Frontal cortex (tissue), 4 donors: ENCODE results near the gene TBCD. TPM values are rescaled to one million over a fixed set of nuclear protein-coding genes. Genes with fewer than 3 reads are reported as not detected.

ENCODE experiments used
- DNase-seq, 2 donors: peaks; one replicate each; pipeline ENCODE4 v3.0.0; 2012; ENCODE audit warnings: low spot score in 2 of 2
- FAIRE-seq: peaks from 2 replicates; lab custom pipeline; 2012; peaks lifted over from hg19 to GRCh38; lab: Jason Lieb, UNC
- total RNA-seq: library from RNA; depleted of rRNA; stranded (reverse); fragments of >200 nt; gene quantifications from one replicate; pipeline ENCODE4 v1.2.3, GENCODE V29; 2014
- donor health status: control.
- donor health status: control.
- donor health status: control.

TBCD gene
- total RNA-seq, 1 donor from 2014 or later: 73.8 TPM

DNA sequence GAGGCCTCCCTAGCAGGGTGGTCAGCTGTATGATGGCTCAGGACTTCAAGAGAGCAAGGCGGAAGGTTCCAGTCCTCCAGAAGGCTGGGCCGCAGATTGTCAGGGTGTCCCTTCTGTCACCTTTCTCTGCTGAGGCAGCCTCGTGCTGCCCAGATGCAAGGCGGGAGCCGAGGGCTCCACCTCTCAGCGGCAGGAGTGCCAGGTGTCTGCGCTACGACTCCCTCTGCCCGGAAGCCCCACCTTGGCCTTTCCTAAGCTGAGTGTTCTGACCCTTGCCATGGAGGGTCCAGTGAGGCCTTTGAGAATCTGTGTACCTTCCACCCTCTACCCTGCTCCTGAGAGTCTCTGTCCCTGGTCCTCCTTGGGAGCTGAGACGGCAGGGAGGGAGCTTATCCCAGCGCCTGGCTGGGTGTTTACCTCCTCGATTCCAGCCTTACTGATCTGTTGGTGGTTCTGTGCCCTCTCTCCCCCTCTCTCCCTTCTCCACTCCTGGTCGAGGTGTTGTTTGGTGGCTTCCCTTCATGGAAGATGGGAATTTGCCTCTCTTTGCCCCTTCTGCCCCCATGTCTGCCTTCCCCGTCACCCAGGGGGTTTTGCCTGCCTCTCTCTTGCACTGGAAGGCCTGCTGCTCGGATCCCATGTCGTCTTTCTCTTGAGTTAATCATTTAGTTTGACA lies 90.2 kb downstream of the TBCD start:
- no peak for FAIRE-seq
- no peak for DNase-seq

DNA sequence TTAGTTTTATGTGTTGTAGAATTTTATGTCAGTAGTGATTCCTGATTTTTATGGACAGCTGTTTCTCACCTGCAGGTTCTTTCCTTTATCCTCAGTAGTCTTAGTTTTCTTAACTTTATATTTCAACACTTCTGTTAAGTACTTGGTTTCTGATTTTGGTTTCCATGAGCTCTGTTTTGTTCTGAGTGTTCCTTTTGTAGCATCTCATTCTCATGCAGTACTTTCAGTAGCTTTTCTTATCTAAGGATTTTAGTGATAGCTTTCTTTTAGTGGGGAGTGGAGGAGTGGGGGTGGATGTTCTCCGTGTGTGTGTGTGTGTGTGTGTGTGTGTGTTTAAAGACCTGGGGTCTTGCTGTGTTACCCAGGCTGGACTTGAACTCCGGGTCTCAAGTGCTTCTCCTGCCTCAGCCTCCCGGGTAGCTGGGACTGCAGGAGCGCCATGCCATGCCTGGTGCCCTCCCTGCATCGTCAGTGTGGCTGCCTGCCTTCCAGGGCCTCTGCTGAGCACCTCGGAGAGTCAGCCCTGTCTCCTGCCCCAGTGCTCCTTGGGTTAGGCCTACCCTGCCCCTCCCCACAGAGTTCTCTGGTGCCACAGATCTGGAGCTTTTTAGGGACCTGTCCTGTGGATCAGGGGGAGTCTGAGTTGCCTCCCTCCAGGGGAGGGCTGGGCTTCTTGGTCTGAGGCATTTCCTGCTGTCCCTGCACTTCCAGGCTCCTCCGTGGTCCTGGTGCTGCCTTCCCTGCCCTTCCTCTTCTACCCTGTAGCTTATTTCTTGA lies 92.2 kb downstream of the TBCD start:
- DNase-seq: no peak
- FAIRE-seq: no peak

DNA sequence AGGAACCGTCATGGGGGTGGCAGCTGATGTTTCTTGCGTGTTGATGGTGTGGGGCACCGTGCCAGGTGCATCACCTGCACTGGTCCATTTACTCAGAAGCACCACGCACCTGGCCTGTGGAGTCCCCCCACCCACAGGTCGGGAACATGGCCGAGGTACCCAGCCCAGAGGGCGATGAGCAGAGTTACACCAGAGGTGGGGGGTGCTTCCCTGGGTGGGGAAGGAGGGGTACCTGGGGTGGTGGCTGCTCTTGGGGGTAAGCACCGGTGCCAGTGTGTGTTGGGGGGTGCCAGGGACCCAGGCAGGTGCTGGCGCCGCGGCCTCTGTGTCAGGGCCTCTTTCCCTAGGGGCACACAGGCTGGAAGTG lies 92.9 kb downstream of the TBCD start:
- DNase-seq: no peak

DNA sequence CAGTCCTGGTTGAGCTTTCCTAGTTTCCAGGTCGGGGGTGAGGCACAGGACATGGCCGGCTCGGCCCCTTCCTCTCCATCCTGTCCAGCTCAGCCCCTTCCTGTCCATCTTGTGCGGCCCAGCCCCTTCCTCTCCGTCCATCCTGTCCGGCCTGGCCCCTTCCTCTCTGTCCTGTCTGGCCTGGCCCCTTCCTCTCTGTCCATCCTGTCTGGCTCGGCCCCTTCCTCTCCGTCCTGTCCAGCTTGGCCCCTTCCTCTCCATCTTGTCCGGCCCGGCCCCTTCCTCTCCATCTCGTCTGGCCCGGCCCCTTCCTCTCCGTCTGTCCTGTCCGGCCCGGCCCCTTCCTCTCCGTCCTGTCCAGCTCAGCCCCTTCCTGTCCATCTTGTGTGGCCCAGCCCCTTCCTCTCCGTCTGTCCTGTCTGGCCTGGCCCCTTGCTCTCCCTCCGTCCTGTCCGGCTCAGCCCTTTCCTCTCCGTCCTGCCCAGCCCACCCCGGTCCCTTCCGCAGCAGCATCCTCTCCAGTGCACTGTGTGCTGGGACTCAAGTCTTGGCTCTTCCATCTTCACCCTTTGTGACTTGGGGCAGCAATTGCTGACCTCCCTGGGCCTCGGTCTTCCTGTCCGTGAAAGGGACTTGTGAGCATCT lies 93.4 kb downstream of the TBCD start:
- DNase-seq: no peak
- FAIRE-seq: no peak

More for the DNA sequence above, 92.9 kb downstream of the TBCD start:
- no peak for FAIRE-seq

DNA sequence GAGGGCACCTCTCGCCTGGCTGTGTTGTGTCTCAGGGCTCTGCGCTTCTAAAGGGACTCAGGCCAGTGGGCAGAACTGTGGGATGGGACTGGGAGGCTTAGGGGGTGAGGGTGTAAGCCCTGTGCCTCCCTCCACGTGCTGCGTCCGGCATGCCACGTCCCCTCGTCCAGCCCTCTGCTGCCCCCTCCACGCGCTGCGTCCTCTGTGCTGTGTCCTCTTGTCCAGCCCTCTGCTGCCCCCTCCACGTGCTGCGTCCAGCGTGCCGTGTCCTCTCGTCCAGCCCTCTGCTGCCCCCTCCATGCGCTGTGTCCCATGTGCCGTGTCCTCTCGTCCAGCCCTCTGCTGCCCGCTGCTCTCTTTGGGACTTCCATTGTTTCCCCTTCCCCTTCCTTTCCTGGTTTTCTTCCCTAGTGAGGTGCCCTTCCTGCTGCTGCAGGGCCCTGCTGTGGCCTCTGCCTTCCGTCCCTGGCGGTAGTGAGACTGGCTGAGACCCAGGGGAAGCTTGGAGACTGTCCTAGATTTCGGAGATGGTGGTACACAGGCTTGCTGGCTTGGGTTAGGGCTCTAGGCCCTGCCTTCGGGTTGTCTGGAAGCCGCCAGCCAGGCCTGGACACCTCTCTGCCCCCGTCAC lies 94.3 kb downstream of the TBCD start:
- DNase-seq (no peak), FAIRE-seq (no peak)

DNA sequence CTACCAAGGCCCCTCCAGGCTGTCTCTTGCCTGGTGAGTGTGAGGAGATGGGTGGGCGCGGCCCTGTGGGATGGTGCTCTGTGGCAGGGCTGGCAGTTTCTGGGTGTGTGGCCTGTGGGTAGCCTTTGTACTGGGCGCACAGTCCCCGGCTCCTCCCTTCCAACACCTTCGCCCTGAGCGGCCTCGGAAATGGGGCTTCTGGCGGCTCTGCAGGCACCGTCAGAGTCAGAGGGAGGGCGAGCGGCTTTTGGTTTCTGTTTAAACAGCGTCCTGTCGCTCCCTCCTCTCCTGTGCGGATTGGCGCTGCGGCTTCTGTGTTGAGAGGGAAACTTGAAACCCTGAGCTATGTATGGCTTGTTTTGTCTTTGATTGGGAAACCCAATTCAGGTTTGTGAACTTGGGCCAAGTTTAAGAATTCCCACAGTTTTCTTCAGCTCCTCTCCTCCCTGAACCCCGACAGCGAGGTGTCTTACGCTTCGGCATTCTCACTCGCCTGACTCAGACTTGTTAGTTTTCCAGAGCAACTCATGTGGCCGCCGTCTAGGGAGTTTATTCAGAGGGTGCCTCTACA lies 96.2 kb downstream of the TBCD start:
- no peak for FAIRE-seq

DNA sequence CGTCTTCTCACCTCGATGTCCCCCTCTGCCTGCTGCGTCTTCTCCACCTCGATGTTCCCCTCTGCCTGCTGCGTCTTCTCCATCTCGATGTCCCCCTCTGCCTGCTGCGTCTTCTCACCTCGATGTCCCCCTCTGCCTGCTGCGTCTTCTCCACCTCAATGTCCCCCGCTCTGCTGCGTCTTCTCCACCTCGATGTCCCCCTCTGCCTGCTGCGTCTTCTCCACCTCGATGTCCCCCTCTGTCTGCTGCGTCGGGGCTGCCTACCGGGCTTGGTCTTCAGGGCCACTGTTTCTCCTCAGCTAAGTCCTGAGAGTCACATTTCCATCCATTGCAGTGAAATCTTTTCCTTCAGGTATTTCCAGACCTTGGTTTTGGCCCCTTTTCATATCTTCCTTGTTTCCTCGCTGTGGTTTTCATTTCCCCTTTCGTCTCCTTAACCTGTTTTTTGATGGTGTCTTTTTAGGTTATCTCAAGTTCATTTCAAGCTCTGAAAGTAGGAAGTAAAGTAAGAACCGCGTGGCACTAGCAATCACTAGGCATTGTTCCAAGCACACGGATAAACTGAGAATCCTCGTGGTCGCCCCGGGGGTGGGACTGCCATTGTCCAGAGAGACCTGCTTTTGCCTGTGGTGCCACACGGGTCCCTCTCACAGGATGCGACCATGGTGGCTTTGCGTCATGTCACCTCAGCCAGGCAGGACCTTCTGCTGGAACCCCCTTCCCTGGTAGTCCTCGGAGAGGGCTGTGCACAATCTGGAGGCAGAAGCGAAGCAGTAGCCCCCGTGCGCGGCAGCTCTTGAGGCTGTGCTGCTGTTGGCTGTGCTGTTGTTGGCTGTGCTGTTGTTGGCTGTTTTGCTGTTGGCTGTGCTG lies 97.4 kb downstream of the TBCD start:
- FAIRE-seq (no peak), DNase-seq (no peak)

More for the DNA sequence above, 96.2 kb downstream of the TBCD start:
- no peak for DNase-seq

DNA sequence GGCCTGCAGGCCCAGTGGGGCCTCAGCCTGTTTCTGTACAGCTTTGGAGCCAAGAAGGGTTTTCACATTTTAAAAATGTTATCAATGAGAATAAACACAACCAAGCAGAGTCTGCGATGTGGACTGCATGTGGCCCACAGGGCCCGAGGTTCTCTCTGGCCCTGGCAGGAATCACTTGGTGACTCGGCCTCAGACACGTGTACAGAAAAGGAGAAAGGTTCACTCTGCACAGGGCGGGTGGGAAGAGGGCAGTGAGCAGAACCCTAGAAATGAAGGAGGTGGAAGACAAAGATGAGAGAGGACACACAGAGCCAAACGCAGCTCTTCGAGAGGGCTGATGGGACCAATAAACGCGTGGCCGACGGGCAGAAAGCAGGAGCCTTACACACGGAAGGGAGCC lies 99.5 kb downstream of the TBCD start:
- FAIRE-seq (no peak), DNase-seq (no peak)

DNA sequence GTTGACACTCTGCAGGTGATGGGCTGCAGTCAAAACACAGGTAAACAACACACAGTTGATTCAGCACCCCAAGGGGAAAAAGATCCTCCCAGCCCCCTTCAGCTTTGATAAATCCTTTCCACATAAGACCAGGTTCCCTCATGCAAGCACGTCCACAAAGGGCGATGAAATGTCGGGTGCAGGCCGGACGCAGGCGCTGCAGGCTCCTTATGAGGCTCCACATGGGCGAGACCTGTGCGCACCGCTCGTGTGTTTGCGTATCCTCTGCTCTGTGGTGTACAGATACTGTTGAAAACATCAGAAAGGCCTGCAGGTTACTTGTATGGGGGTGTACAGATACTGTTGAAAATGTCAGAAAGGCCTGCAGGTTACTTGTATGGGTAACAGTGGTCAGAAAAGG lies 102.4 kb downstream of the TBCD start:
- DNase-seq (no peak), FAIRE-seq (no peak)

DNA sequence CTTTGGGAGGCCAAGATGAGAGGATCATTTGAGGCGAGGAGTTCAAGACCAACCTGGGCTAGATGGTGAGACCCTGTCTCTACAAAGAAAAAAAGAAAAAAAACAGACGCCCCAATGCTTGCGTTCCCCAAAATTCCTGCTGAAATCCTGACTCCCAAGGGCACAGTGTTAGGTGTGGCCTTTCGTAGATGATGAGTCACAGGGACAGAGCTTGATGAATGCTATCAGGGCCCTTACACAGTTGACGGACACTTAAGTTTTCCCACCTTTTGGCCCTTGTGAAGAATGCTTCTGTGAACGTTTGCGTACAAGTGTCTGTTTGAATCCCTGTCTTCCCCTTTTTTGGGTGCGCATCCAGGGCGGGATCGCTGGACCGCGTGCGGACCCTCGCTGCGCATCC lies 104.5 kb downstream of the TBCD start:
- FAIRE-seq (no peak), DNase-seq (no peak)

DNA sequence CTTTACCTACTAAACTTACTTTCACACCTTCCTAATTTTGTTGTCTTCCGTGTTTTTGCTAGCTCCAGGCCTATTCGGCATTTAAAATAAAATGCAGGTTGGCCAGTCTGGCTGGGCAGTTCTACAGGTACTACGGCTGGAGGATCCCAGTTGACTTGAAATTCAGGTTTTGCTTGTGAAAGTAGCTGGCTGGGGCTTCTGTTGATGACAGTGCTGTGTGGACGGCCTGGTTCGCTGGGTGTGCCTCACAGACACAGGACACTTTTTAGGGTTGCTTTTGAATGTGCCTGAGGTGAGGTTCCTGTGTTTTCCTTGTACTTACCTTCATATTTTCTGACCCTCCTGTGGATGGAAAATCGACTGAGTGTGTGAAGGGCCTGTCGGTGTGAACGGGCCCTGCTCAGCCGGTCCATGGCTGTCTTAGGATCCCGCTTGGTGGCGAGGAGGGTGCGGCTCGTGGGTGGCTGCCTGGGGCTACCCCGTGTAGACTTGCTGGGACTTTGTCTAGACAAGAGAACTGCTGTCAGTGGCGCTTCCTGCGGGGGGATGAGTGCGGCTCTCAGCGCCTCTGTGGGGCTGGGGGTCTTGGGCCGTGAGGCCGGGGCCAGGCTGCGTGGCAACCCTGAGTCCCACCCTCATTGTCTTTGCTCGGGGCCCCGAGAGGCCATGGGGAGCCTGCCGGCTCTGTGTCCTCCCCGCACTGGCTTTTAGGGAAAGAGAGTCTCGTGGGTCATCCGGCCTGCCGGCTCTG lies 106.7 kb downstream of the TBCD start:
- DNase-seq: no peak
- FAIRE-seq: no peak

DNA sequence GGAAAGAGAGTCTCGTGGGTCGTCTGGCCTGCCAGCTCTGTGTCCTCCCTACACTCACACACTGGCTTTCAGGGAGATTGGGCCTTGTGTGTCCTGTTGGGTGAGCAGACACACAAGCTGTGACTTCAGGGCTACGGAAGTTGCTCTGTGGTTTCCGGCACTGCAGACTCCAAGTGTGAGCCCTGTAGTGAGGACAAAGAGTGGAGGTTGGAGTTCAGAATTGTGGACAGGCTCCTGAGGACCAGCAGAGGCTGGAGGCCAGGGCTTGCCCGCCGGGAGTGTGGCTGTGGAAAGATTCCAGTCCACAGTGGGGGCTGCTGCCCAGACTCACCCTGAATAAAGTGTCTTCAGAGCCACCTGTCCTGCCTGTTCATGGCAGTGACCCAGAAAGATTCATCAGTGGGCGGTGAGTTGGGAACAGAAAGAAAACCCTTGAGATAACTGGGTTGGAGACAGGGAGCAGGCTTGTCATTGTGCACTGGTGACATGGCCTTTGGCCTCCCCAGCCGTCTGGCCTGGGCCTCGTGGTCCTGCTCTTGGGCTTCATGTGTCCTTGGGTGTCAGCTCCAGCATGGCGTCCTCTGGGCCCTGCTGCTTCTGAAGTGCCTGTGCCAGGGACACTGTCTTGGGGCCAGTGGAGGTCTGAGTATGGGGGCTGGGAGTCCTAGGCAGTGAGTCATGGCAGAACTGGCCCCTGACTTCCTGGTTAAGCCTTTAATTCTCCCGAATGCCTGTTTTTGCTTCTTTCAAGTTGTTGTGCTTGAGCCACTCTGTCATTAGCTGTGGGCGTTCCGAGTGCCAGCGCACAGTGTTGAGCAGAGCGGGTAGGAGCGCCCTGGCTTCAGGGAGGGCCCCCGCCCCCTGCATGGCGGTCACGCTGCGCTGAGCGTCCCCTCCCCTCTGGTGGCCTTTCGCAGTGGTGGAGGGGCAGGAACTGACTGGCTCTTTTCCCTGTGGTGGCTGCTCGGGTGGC lies 107.9 kb downstream of the TBCD start:
- FAIRE-seq (no peak), DNase-seq (peak; percentile 59 to 74)

DNA sequence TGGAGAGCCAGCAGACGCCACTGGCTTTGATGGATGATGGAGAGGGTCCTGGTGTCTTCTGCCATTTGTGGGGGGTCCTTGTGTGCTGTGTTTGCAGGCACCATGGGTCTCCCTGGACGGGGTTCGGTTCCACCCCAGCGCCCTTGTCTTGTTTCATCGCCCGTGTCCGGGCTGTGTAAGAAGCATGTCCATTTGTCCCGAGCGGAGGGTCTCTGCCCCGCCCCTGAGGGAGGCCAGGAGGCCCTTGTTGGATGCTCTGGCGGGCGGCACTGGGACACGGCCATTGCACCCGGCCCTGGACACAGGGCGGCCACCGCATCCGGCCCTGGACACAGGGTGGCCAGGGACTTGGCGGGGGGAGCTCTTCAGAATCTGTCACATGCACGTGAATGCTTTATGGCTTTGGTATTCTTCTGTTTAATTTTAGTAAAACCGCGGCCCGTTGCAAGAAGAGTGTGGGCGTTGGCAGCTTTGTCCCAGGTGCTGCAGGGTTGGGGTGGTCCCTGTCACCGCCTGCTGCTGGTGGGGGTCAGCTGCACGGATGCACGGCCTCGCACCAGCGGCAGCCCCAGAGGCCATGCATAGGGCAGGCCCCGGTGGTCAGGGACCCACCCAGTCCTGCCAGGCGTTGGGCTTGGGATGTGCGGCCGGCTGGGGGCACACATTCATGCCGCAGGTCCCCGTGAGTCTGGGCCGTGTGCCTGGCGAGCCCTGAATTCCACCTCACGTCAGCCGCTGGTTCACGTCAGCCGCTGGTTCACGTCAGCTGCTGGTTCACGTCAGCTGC lies 108.9 kb downstream of the TBCD start:
- FAIRE-seq (no peak), DNase-seq (no peak)

DNA sequence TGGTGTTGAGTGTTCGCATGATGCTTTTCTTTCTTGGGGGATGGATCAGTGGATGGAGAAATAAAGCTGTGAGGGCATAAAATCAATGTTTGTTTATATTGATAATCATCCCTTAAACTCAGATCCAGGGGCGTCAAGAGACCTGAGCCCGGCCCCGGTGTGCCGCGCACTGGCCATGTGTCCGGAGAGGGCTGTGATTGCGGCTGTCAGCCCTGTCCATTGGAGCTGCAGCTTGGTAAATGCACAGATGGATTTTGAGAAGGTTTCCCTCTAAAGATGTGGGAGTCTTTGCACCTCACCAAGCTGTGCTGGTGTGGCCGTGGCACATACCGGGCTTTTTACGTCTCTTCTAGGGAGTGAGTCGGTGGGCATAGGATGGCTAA lies 109.5 kb downstream of the TBCD start:
- FAIRE-seq: no peak

DNA sequence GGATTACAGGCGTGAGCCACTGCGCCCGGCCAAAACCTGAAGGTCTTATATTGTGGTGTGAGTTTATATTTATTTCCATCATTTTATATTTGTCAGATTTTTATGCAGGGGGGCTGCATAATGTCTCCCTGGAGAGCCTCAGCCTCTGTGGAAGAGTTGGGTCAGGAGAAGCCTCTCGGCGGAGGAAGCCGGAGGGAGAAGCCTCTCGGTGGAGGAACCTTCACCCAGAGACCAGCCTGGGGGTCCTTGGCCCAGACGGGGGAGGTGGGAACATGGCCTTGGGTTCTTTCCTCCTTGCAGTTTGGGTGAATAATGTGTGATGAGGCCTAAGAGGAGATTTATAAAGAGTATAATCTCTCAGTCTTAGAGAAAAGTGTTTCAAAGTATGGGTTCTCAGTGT lies 110.3 kb downstream of the TBCD start:
- DNase-seq: no peak
- FAIRE-seq: no peak

More for the DNA sequence above, 109.5 kb downstream of the TBCD start:
- DNase-seq: no peak

DNA sequence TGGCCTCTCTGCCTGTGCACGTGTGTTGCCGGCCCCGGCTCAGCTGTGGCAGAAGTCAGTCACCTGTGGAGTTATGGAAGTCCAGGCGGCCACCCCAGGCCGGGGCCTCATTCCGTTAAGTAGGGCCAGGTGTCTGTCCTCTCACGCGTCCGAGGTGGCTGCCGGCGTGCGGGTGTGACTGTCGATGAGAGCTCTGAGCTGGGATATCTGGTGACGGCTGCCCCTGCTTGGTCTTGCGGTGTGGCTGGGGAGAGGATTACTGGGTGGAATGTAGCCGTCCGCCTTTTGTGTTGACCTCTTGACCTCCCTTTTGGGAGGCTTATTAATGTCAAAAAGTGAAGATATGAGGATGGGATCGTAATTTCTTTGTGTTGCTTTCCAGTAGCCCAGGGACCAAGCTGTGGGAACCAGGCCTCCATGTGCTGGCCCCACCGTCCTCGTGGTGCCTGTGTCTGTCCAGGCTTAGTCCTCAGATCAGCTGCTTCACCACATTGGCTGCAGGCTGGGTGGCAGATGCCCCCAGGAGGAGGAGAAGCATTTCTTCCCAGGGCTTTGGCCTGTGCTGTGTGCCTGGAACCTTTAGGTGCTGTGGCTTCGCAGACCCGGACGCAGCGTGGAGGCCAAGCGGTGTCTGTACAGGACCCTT lies 111.0 kb downstream of the TBCD start:
- DNase-seq (no peak), FAIRE-seq (no peak)
